ENCODE data around the gene MUC20.
"Not testable (repeated sequence)": the region's sequence is repeated elsewhere in the genome, so short reads cannot be mapped to it uniquely, and the experiment has no call there.

MUC20 gene

DNA sequence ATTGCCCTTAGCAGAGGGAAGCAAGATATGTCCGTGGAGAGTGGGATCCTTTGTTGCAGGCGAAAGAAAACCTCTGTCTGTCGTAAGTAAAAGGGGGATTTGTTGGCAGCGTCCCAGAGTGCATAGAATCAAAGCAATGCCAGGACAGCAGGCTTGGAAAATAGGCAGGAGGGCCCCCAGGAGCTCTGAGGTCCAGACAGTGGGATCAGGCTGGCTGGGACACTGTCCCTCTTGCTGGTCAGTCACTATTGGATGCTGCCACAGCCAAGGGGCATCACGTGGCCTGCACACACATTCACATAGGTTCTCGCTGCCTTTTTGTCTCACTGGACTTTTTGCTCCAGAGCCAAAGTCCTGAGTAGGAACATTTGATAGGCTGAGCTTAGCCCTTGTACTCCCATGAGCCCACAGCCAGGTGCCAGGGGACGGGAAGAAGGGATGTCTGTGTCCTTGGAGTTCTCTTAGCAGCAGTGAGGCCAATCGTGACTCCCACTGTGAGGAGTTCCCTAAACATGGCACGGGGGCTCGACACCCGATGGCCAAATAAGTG is 10.7 kb downstream of the MUC20 start:
- DNase-seq (ENCODE audit: low spot score): no peak

- no peak for DNase-seq (ENCODE audit: low spot score)
Measured at GRCh38 chr3:195732940-195733339, 12.2 kb downstream of the MUC20 start.

- no peak for DNase-seq (ENCODE audit: low spot score)
Measured at GRCh38 chr3:195735036-195735695, 14.4 kb downstream of the MUC20 start.

DNA sequence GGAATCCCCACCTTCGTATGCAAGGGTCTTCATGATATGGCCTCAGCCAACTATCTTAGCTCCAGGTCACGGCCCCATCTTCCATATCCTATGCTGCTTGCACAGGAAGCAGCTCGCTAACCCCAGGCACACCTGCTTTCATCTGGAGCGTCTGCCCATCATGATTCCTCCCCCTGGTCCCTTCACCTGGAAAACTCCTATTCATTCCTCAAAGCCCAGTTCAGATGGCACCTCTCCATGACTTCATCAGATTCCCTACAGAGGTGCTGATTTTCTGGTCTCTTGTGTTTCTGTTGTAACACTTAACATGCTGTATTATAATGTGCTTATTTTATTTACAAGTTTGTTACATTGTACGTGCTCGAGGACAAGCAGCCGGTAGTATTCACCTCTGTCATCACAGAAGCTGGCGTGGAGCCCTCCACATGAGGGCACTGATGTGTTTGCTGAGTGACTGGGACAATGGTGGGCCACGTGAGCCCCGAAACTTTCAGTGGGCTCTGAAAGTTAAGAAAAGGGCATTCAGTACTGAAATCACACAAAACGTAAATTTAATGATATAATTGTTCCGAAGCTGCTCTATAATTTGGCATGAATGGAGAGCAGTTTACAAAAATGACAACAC is 16.2 kb downstream of the MUC20 start:
- DNase-seq (ENCODE audit: low spot score): no peak

GRCh38 chr3:195737782-195738181 is 17.0 kb downstream of the MUC20 start:
- not testable (repeated sequence) for DNase-seq (ENCODE audit: low spot score)

DNA sequence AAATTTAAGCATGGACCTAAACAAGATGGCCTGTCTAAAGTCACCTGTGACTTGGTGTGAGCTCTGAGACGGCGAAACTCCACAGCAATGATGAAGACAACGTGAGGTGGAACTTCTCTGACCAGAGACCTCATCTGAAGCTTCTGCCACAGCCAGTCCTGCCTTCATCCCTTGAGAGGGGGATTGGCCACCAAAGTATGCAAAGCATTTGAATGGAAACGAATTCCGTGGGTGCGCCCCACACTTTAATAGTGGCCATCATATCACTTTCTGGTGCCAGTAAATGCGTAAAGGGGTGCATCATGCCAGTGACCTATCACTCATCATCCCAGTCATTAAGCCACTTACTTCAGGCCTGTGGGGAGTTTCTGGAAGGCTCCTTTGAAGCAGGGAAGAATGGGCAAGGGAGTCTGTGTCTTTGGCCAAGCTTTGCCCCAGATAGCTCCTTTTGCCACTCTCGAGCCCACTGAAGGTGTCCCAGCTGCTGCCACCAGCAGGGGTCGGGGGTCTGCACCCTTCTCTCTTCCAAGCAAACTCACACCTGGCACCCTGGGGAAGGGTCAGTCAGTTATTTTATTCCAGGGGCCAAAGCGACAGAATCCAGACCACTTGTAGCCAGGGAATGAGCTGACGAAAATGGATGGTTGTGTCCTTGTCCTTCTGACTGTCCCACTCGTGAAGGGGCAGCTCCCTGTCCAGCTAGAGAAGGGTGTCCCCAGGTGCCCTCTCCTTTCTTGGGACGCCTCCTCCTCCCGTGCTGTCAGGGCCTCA is 17.7 kb downstream of the MUC20 start:
- DNase-seq (ENCODE audit: low spot score): no peak

DNA sequence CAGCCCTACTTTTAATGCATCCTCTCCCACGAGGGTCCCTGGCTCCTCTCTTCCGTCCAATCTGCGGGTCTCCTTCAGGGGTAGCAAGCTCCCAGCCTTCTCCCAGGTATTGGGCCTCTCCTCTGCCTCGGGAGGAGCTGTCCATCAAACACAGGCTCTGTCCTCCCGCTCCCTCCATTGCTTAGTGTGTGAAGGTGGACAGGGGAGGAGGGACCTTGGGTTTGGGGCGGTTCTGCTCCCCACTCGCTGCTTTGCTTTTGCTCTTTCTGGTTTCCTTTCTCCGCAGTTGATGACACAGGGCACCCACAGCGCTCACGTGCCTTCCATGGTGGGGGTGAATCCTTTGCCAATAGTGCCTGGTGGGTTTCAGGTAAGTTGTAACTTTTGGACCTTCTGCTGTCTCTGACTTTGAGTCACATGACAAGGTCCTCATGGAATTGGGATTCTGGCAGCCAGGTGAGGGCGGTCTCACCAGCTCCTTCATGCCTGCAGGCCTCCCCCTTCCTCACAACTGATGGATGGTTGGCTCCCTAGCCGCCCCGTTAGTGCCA is 18.9 kb downstream of the MUC20 start:
- DNase-seq (ENCODE audit: low spot score): no peak

GRCh38 chr3:195744437-195744836 is 23.7 kb downstream of the MUC20 start:
- DNase-seq (ENCODE audit: low spot score): no peak

- DNase-seq (ENCODE audit: low spot score): no peak
Measured at GRCh38 chr3:195746346-195746745, 25.6 kb downstream of the MUC20 start.

- DNase-seq (ENCODE audit: low spot score): no peak
Measured at GRCh38 chr3:195746751-195747150, 26.0 kb downstream of the MUC20 start.

- DNase-seq (ENCODE audit: low spot score): no peak
Measured at GRCh38 chr3:195748661-195749060, 27.9 kb downstream of the MUC20 start.

- not testable (repeated sequence) for DNase-seq (ENCODE audit: low spot score)
Measured at GRCh38 chr3:195749101-195749500, 28.3 kb downstream of the MUC20 start.

GRCh38 chr3:195750797-195751520 is 30.2 kb downstream of the MUC20 start:
- DNase-seq (ENCODE audit: low spot score): no peak

GRCh38 chr3:195751560-195751959 is 30.8 kb downstream of the MUC20 start:
- no peak for DNase-seq (ENCODE audit: low spot score)

GRCh38 chr3:195752066-195752465 is 31.3 kb downstream of the MUC20 start:
- DNase-seq (ENCODE audit: low spot score): no peak

DNA sequence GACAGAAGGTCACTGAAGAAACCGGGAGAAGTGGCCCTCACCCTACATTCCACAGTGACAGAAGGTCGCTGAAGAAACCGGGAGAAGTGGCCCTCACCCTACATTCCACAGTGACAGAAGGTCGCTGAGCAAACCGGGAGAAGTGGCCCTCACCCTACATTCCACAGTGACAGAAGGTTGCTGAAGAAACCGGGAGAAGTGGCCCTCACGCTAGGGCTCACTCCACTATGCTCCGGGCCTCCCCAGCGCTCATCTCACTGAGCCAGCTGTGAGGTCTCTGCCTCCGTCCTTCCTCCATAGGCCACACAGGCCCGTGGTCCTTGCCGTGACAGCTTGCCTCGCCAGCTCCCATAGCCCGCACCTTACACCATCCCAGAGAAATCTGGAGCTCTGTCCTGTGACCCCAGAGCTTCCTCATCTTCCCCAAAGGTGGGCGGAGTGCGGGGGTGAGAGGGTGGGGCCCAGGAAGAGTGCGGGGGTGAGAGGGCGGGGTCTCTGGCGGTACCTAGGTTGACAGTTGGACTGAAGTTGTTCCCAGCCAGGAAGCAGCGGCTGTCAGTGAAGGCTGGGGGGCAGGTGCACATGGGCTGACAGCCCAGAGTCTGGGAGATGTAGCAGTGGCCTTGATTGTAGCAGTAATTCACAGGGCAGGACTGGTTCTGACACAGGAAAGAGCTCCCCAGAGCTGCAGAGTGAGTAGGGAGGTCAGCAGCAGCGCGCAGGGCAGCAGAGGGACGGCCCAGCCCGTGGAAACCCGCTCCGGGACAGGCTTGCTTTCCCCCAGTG is 32.0 kb downstream of the MUC20 start:
- no peak for DNase-seq (ENCODE audit: low spot score)

DNA sequence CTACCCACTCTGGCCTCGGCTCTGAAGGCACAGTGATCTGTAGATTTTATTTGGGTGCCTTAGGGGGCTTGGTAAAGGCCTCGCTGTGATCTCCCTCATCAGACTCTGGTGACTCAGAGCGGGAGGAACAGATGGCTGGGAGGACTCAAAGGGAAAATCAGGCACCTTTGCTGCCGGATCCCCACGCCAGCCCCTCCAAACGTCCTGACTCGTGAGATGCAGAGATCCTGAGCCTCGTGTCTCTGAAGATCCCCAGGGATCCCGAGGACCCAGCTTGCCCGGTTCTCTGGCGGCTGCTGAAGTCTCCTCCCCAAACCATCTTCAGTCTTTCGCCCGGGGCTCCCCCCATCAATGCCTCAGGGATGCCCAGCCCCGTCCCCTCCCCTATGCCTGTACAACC is 32.8 kb downstream of the MUC20 start:
- DNase-seq (ENCODE audit: low spot score): no peak

- no peak for DNase-seq (ENCODE audit: low spot score)
Measured at GRCh38 chr3:195754141-195754540, 33.4 kb downstream of the MUC20 start.

DNA sequence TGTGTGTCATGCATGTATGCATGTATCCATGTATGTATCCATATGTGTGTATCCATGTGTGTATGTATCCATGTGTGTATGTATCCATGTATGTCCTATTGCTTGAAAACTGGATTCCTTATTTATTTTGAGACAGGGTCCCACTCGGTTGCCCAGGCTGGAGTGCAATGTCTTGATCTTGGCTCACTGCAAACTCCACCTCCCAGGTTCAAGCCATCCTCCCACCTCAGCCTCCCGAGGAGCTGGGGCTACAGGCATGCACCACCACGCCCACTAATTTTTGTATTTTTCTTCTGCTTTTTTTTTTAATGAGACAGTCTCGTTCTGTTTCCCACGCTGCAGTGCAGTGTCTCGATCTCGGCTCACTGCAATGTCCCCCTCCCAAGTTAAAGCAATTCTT is 34.1 kb downstream of the MUC20 start:
- no peak for DNase-seq (ENCODE audit: low spot score)

- DNase-seq (ENCODE audit: low spot score): no peak
Measured at GRCh38 chr3:195755391-195755790, 34.6 kb downstream of the MUC20 start.

All from RKO (cell line).